ENCODE data around the gene IKBKG.

- TF ChIP-seq POLR2A (IDR thresholded peaks at IDR 0.05; ENCODE audit: low read depth, low read length) (no peak), TAF1 (IDR thresholded peaks at IDR 0.05; ENCODE audit: low read depth, low read length) (no peak), POLR2AphosphoS5 (IDR thresholded peaks at IDR 0.05; ENCODE audit: low read depth, low read length) (no peak), SPI1 (IDR thresholded peaks at IDR 0.05; ENCODE audit: low read depth, low read length) (no peak)
These were observed 30.2 kb upstream of the IKBKG start for GRCh38 chrX:154517101-154517781.

Measured in GM12891 (cell line).